AG09309 (cell line): ENCODE results near the gene NDEL1.
"Not testable (repeated sequence)": the region's sequence is repeated elsewhere in the genome, so short reads cannot be mapped to it uniquely, and the experiment has no call there.

Experiments
- DNase-seq: peaks from one replicate; pipeline ENCODE4 v3.0.0-alpha.2; 2010; ENCODE audit warnings: low read depth
- H3K4me3 ChIP-seq: 2 replicates; pipeline ENCODE4 v1.5.1; 2011; ENCODE audit warnings: mild to moderate bottlenecking, low read depth, low read length, moderate library complexity; ENCODE audit not compliant: control insufficient read depth
- TF ChIP-seq, protein P1 (sequence below): IDR thresholded peaks from 2 replicates; pipeline ENCODE4 v1.5.1; 2011; ENCODE audit warnings: mild to moderate bottlenecking, low read depth, low read length, inconsistent platforms; ENCODE audit not compliant: insufficient read depth, control insufficient read depth; ENCODE audit errors: missing control alignments

Gene NDEL1

GRCh38 chr17:8393470-8394231, 42.0 kb upstream of the NDEL1 start:
- DNase-seq, result no peak

DNA sequence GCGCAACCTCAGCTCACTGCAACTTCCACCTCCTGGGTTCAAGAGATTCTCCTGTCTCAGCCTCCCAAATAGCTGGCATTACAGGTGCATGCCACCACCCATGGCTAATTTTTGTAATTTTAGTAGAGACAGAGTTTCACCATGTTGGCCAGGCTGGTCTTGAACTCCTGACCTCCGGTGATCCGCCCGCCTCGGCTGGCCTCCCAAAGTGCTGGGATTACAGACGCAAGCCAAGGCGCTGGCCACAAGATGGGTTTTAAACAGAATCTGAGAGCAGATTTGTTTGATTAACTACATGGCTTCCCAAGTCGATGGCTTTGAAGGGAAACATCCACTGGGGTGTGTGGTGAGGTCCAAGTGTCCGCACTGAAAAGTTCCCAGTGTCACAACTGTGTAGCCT, 41.2 kb upstream of the NDEL1 start:
- not testable (repeated sequence) for H3K4me3 ChIP-seq, DNase-seq

More at GRCh38 chr17:8393470-8394231, 42.0 kb upstream of the NDEL1 start:
- H3K4me3 ChIP-seq, result no peak overlapping the region
- TF ChIP-seq, protein P1, sequence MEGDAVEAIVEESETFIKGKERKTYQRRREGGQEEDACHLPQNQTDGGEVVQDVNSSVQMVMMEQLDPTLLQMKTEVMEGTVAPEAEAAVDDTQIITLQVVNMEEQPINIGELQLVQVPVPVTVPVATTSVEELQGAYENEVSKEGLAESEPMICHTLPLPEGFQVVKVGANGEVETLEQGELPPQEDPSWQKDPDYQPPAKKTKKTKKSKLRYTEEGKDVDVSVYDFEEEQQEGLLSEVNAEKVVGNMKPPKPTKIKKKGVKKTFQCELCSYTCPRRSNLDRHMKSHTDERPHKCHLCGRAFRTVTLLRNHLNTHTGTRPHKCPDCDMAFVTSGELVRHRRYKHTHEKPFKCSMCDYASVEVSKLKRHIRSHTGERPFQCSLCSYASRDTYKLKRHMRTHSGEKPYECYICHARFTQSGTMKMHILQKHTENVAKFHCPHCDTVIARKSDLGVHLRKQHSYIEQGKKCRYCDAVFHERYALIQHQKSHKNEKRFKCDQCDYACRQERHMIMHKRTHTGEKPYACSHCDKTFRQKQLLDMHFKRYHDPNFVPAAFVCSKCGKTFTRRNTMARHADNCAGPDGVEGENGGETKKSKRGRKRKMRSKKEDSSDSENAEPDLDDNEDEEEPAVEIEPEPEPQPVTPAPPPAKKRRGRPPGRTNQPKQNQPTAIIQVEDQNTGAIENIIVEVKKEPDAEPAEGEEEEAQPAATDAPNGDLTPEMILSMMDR, result no peak

DNA sequence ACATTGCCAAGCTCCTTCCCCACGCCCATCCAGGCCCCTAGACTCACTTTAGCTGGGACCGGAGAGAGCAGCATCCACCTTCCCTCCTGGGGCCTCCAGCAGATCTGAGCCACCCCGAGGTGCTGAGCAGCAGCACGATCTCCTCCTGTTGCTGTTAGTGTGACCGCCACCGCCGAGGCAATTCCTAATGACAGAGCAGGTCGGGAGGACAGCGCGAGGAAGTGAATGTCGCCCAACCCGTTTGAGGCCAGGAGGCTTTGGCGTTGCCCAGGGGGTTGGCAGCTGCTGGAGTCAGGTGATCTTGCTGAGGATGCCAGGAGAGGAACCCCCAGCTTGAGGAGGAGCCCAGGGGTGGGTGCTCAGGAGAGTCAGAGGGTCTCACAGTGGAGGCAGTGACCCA, 38.0 kb upstream of the NDEL1 start, which contains the start of gene RNF222:
Gene RNF222 (minus strand): TSS at position 192 of the 400 bp plus-strand sequence. CDS start 4,366 bp downstream, outside the sequence.
- TF ChIP-seq, protein P1, result no peak
- no peak for DNase-seq
- H3K4me3 ChIP-seq, result no peak within 1 kb of the TSS

DNA sequence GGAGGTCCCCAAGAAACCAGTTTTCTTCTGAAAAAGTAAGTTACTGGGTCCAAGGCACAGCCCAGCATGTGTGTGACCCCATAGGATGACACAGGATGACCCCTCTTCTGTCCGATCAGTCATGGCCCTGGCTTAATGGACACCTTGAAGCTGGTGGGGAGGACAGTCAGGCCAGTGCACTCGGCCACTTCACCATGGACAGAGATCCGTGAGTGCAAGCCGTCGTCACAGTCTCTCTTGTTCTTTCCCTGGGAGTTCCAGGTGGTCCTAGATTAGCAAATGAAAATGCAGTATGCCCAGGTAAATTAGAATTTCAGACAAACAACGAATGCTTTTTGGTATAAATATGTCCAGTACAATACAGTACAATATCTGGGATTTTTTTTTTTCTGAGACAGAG, 36.7 kb upstream of the NDEL1 start:
- TF ChIP-seq, protein P1, result no peak
- H3K4me3 ChIP-seq, result no peak overlapping the region
- no peak for DNase-seq

DNA sequence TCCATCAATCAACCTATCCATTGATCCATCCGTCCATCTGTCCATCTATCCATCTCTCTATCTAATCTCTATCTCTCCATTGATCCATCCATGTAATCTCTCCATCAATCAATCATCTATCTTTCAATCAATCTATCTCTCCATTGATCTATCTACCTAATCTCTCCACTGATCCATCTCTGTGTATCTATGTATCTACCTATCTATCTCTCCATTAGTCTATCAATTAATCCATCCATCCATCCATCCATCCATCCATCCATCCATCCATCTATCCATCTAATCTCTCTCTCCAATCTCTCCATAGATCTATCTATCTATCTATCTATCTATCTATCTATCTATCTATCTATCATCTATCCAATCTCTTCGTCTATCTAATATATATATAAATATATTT, 34.6 kb upstream of the NDEL1 start:
- DNase-seq, result no peak
- H3K4me3 ChIP-seq, result no peak overlapping the region
- TF ChIP-seq, protein P1, result no peak

DNA sequence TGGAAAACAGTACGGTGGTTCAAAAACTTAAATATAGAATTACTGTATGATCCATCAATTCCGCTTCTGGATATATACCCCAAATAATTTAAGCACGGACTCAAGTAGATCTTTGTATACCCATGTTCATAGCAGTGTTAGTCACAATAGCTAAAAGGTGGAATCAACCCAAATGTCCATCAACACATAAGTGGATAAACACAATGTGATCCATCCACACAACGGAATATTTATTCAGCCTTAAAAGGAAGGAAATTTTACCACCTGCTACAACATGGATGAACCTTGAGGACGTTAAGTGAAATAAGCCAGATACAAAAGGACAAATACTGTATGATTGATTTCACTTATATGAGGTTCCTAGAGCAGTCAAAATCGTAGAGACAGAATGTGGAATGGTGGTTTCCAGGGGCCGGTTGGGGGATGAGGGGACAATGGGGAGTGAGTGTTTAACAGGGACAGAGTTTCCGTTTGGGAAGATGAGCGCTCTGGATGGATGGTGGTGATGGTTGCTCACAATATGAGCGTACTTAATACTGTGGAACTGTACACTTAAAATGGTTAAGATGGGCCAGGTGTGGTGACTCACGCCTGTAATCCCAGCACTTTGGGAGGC, 32.7 kb upstream of the NDEL1 start:
- TF ChIP-seq, protein P1, result no peak
- no peak for DNase-seq
- no peak overlapping the region for H3K4me3 ChIP-seq

GRCh38 chr17:8405499-8406016, 30.1 kb upstream of the NDEL1 start:
- no peak for DNase-seq
- H3K4me3 ChIP-seq, result no peak overlapping the region
- TF ChIP-seq, protein P1, result no peak
